NCI-H2227 (cell line): Measurements from ENCODE around the gene BRMS1.
"Not testable (repeated sequence)": the region's sequence is repeated elsewhere in the genome, so short reads cannot be mapped to it uniquely, and the experiment has no call there.

Source experiments
- DNase-seq: peaks from one replicate; lab custom pipeline; 2025; ENCODE audit not compliant: unreplicated experiment; lab: John Stamatoyannopoulos, UW

The BRMS1 gene

DNA sequence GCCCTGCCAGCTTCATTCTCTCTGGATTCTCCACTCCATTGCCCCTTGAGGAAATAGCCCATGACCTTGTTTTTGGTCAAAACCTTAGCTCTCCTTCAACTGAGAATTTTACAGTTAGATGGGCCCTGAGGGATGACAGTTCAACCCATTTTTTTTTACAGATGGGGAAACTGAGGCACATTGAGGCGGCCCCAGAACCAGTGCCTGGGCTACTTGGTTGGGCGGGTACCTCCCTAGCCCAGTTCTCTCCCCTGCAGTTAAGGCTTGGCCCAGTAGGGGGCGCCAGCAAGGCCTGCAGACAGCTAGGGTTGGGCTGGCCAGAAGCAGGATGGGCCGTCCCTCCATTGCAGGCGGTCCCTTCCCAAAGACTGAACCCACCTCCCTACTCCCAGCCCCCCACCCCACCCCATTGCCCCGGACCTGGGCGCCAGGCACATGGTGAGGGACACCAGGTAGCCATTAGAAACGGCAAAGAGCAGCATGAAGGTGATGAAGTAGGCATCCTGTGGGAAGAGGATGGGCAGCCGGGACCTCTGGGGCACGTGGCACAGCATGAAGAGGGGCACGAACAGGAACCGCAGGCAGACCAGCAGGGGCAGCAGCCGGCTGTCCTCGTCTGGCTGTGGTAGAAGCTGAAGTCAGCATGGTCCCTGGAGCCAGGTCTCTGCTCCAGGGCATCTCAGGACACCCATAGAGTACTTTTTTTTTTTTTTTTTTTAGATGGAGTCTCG lies 19.1 kb upstream of the BRMS1 start:
- peak; percentile 64 for DNase-seq

DNA sequence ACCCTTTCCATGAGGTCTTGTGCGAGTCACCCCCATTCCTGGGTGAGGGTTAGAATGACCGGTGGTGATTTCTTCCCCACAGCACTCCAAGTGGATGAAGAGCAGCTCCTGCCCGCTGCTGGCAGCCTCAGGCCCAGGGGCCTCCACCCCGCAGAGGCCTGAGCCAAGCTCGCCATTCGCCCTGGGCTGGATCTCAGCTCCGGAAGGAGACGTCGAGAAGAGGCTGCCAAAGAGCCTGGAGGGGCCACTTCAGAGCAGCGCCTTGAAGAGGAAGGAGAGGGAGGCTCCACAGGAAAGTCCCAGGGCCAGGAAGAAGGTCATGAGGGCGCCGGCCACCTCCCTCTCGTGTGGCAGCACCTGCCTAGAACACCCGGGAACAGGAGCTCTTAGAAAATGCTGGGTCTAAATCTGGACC lies 18.3 kb upstream of the BRMS1 start:
- DNase-seq, result no peak

DNA sequence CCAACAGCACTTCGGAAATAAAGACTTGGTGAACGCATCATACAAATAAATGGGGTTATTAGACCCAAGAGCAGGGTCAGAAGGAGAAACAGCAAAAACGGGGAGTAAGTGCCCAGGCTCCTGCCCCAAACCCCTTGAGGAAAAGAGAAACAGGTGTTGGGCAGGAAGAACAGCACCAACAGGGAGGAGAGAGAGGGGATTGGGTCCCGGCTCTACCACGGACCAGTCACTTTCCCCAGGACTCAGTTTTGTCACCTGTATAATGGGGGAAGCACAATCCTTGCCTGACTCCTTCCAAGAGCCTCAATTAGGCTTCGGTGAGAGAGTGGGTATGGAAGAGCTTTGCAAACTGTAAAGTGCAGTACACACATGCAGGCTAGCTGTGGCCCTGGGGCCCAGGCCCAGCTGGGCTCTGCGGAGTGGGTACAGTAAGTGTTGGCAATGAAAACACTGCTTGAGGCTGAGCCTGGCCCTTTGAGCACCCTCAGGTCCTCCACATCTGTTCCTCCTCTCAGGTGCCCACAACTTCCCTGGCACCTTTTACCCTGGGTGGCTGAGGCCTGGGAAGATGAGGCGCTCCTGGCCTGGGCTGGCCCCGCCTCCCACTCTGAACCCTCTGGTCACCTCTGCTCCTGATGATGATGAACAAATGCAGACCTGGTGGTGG lies 17.7 kb upstream of the BRMS1 start:
- no peak for DNase-seq

DNA sequence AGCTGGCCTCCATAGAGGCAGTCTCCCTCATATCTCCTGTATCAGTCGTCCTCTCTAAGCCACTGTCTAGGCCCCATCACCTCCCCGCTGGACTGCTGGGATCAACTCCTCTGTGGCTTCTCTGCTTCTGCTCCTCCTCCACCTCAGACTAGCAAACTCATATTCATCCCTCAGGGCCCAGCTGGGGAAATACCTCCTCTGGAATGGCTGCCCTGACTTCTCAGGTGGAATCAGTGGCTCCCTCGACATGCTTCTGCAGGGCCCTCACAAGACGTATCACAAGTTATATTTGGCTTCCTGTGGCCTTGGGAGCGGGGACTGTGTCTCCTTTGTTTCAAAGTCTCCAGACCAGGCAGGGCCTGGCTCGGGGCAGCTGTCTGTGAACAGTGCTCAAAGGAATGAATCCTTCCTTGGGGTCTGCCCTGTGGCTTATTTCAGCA lies 16.6 kb upstream of the BRMS1 start:
- no peak for DNase-seq

DNA sequence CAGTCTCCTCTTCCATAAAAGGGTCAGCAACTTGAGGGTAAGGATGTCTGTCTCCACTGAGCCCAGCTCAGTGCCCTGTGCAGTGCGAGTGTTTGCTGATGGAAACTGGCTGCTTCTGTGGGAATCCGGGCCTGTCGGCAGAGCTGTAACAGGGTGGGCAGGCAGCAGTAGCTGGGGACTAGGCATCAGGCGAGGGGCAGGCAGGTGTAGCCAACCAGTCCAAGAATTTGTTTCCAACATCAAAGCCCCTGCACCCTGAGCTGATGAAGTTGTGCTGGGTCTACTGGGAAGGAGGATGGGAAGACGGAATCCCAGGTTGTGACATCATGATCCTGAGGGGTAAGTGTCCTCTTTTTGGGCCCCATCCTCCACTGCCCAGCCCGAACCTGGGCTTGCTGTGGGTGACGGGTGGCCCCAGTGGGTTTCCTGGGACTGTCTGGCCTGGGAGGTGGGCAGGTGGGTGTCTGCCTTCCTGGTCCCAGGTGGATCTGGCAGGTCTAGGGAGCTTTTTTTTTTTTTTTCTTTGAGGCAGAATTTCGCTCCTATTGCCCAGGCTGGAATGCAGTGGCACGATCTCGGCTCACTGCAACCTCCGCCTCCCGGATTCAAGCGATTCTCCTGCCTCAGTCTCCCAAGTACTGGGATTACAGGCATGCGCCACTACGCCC lies 15.6 kb upstream of the BRMS1 start:
- DNase-seq, result no peak

DNA sequence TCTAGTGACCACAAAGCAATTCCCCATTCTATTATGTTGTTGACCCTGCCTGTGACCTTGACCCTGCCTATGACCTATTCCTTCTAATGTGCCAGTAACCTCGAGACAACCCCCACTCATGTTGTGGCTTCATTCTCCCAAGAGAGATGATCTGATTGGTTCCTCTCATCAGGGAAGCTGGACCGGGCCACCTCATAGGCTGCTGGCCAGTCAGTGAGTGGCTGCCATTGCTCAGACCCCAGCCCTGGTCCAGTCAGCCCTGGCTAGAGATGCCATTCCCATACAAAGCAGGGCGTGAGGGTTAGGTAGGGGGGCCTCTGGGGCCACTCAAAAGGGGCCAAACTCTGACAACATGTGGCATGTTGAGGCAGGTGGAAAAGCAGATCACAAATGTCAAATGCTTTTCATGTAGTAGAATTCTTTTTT lies 14.8 kb upstream of the BRMS1 start:
- no peak for DNase-seq

DNA sequence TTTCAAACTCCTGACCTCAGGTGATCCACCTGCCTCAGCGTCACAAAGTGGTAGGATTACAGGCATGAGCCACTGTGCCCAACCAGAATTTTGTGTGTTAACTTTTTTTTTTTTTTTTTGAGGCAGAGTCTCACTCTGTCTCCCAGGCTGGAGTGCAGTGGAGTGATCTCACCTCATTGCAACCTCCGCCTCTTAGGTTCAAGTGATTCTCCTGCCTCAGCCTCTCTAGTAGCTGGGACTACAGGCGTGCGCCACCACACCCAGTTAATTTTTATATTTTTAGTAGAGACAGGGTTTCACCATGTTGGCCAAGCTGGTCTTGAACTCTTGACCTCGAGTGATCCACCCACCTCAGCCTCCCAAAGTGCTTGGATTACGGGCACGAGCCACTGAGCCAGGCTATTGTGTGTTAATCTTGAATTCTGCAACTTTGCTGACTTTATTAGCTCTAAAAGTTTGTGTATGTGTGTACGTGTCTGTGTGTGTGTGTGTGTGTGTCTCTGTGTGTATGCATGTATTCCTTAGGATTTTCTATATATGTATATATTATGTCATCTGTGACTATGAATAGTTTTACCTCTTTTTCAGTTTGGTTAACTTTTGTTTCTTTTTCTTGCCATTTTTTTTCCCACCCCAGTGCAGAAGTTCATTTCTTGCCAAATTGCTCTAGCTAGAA lies 5.8 kb upstream of the BRMS1 start:
- DNase-seq, result not testable (repeated sequence)

DNA sequence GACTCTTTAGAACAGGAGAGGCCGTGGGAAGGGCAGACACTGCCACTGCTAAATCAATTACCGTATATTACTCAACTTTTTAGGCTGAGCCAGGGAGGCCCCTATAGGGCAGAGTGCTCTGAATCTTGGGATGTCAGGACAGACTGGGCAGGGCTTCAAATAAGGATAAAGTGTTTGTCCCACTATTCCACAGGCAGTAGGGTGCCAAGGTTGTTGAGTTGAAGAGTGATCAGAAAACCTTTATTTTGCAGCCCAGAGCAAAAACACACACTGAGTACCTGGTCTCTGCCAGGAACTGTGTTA lies 4.1 kb upstream of the BRMS1 start:
- DNase-seq, result no peak

DNA sequence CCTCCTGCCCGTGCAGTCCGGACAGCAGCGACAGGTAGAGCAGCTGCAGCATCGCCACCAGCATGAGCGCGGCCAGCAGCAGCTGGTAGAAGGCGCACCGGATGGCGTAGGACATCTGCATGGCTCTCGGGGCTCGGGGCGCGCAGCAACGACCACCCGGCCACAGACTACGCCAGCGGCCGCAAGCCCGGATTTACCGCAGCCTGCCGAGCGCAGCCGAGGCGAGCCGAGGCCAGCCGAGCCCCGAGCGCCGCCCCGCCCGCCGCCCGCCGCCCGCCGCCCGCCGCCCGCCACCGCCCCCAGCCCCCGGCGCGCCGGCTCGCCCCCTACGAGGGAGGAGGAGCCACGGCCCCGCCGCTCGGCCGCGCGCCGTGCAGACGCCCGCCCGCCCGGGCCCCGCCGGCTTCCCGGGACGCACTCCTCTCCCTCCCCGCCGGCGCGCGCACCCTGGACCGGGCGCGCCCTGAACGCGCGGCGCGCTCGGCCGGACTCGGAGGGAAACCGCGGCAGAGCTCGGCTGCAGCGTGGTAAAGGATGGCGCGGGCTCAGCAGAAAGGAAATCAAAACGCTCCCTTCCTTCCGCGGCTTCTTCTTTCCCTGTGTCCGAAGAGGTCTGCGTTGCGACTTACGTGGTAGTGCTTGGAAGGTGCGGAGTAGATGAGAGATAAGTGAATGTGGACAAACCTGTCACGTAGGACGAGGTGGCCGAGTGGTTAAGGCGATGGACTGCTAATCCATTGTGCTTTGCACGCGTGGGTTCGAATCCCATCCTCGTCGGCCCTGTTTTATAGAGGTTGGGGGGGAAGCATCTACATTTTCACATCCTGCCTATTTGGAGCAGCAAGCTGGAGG lies 2.7 kb upstream of the BRMS1 start, which contains the start of gene B4GAT1:
B4GAT1 (minus strand) TSS at position 205 of the 852 bp plus-strand sequence; CDS start at position 121, 84 bp downstream.
- DNase-seq, result peak; percentile 93

DNA sequence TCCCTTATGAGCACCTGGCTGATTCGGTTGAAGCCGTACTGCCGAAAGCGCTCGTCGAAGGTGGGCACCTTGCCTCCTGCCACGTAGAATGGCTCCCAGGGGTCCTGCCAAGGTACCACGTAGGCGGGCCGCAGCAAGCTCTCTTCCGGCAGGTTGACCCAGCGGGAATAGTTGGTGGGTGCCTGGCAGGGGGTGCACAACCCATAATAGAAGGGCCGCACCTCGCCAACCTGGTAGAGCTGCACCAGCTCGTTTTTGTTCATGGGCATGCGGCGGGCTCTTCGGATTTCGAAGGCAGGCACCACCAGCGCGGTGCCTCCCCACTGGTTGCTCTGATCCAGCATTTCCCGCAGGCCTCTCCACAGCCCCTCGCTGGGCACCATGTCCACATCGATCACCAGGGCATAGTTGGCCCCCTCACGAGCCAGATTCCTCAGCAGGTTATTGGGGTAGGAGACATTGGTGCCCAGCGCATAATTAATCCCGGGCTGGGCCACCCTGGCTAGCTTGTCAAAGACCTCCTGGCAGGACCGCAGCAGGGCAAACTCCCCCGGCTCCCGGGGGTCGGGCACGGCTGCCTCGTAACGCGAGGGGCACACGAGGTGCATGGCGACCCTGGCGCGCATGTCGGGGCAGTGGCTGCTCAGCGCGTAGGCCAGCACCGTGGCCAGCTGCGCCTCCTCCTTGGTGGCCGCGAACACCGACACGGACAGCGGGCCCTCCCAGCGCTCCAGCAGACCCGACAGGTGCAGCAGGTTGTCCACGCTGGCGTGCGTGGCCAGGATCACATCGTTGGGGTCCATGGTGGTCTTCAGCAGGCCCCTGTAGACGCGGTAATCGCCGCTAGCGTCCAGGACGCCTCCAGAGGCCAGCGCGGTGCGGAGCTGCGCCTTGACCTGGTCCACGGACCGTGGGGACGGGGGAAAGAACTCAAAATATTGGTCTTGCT lies 1.8 kb upstream of the BRMS1 start:
- DNase-seq, result peak; percentile 48

DNA sequence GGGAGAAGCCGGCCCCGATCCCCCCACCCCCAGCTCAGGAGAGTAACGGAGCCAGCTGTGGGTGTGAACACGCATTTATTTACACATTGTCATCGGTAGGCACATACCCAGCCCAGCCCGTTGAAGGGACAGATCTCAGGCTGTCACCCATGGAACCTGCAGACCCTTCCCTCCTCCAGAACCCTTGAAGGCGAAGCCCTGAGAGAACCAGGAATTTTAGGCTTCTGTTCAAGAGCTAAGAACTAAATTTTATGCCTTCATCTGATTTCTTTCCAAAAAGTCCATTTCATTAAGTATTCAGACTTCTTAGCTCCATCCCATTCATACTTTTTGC lies 379 bp upstream of the BRMS1 start:
- no peak for DNase-seq

DNA sequence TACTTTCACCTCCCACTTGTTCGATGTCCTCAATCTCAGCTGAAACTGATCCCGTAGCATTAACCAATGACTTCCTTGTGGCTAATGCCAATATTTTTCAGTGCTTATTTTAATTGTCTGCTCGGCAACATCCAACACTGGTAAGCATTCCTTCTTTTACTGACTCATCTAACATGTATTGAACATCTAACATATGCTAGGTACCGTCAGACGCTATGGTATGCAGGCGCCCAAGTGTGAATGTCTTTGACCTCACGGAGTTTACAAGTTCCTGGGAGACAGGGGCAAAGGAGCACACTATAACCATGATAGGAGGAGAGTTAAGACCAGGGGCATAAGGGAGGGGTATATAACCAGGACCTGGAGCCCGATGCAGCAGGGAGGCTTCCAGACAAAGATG lies 1.7 kb downstream of the BRMS1 start:
- DNase-seq, result no peak

DNA sequence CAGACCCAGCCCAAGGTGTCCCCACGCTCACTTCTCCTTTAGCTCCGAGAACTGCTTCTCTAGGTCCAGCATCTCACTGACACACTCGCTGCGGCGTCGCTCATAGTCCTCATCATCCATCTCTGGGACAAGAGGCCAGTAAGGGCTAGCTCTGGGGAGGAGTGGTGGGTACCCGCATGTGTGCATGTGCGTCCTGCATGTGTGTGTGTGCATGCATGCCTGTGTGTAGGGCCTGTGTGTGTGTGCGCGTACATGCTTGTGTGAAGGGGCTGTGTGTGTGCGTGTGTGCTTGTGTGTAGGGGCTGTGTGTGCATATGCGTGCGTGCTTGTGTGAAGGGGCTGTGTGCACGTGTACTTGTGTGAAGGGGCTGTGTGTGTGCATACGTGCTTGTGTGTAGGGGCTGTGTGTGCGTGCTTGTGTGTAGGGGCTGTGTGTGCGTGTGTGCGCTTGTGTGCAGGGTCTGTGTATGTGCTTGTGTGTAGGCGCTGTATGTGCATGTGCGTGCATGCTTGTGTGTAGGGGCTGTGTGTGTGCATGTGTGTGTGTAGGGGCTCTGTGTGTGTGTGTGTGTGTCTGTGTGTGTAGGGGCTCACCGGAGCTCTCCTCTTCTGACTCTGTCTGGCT lies 3.3 kb downstream of the BRMS1 start:
- DNase-seq, result no peak

DNA sequence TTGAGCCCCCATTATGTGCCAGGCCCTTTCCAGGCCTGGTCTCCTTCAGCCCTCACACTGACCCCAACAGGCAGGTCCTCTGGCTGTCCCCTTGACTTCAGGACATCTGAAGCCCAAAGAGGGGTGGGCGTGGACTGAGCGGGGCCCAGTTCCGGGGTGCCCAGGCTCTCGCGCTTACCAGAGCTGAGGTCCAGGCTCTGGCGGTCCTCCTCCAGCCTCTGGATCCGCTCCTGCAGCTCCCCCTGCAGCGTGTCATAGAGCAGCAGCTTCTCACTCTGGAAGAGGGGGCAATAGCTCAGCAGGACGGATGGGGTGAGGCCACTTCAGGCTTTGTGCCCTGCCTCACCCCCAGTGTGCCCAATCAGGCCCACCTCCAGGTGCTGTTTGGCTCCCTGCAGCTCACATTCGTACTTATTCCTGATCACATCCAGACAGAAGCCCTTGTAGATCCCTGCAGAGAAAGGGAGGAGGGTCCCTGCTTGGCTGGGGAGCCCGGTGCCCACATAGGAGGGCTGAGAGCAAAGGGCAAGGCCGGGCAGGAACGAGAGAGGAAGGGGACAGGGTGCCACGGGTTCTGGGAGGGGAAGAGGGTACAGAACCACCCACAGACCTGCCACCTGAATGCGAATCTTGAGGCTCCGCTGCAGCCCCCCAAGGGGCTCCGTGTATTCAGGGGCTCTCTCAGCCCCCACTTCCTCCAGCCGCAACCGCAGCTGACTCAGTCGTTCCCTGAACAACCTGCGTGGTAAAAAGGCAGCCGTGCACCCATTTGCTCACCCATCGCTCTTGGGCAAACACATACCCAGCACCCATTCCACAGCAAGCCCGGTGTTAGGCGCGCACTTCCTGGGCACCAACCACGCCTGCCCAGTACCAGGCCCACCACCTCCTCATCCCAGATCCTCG lies 4.1 kb downstream of the BRMS1 start:
- DNase-seq, result no peak

DNA sequence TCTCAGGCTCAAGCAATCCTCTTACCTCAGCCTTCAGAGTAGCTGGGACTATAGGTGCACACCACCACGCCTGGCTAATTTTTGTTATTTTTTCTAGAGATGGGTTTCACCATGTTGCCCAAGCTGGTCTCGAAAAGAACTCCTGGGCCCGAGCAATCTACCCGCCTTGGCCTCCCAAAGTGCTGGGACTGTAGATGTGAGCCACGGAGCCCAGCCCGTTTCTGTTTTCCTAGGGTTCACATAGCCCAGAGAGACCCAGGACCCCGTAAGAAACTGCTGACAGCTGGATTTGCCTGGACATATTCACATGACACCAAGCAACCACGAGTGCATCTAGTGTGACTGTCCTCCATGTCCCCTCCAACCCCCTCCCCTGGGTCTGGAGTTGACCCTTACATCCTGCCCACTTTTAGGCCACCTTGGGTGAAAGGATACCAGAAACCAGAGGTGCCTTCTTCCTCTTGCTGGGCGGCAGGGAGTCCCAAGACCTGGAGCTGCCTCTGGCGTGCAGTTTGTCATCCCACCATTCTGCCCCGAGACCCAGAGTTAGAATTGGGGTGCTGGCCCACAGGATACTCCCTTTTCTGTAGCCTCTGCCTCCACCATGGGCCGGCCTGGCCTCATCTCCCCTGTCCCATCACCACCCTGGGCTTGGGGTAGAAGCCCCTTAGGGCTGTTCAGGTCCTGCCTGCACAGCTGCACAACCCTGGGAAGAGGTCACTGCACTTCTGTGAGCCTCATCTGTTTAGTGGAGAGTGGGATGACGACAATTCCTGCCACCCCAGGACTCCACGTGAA lies 5.0 kb downstream of the BRMS1 start:
- DNase-seq, result no peak

DNA sequence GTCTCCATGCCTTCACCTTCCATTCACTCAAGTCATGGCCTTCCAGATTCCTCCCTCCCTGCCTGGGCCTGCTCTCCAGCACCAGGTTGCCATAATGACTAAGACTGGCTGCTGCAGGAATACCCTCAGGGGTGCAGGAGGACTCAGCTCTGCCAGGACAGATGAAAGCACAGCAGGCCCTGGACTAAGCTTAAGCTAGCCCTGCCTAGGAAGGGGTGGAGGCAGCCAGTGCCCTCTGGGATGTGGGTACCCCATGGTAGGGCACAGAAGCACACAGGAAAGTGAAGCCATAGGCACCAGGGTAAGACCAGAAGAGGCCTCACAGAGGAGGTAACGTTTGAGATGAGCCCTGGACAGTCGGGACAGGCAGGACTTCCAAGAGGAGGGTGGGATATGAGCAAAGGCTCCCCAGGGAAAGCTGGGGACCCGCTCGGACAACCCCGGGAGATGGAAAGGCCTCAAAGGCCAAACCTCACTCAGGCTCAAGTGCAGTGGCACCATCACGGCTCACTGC lies 5.7 kb downstream of the BRMS1 start:
- no peak for DNase-seq
